HG03469 (cell line): ENCODE measurements around the gene TBX10.
"Not testable (repeated sequence)": the region's sequence is repeated elsewhere in the genome, so short reads cannot be mapped to it uniquely, and the experiment has no call there.

Experiments
- ATAC-seq: cut with Tn5 transposase; IDR thresholded peaks from one replicate; pipeline ENCODE4 v1.9.1; 2021; ENCODE audit warnings: mild to moderate bottlenecking, moderate library complexity, moderate number of reproducible peaks; ENCODE audit not compliant: unreplicated experiment

Gene TBX10

GRCh38 chr11:67639438-67639859 lies at the start of gene TBX10:
Gene TBX10 (minus strand): TSS chr11:67639763. CDS start chr11:67639472, 291 bp downstream.
- no peak for ATAC-seq

GRCh38 chr11:67689178-67689577 lies 49.6 kb upstream of the TBX10 start:
- no peak for ATAC-seq

- ATAC-seq, result no peak
Measured at GRCh38 chr11:67687986-67688385, 48.4 kb upstream of the TBX10 start.

- not testable (repeated sequence) for ATAC-seq
Measured at GRCh38 chr11:67685641-67686332, 46.2 kb upstream of the TBX10 start.

- not testable (repeated sequence) for ATAC-seq
Measured at GRCh38 chr11:67682126-67683034, 42.8 kb upstream of the TBX10 start.

GRCh38 chr11:67680696-67681470 lies 41.3 kb upstream of the TBX10 start:
- no peak for ATAC-seq

- no peak for ATAC-seq
Measured at GRCh38 chr11:67675058-67675747, 35.6 kb upstream of the TBX10 start.

GRCh38 chr11:67674442-67674871 lies 34.9 kb upstream of the TBX10 start, which contains the start of gene ALDH3B2:
Gene ALDH3B2 (minus strand): TSS chr11:67674623. CDS start chr11:67666935, 7,688 bp downstream.
- no peak for ATAC-seq

- ATAC-seq, result no peak
Measured at GRCh38 chr11:67673902-67674301, 34.3 kb upstream of the TBX10 start.

- no peak for ATAC-seq
Measured at GRCh38 chr11:67673358-67673757, 33.8 kb upstream of the TBX10 start.

GRCh38 chr11:67671211-67671520 lies 31.6 kb upstream of the TBX10 start:
- ATAC-seq, result no peak

GRCh38 chr11:67670316-67671210 lies 31.0 kb upstream of the TBX10 start:
- ATAC-seq, result no peak

- ATAC-seq, result no peak
Measured at GRCh38 chr11:67668192-67668551, 28.6 kb upstream of the TBX10 start.

GRCh38 chr11:67667490-67668191 lies 28.1 kb upstream of the TBX10 start:
- no peak for ATAC-seq

GRCh38 chr11:67666676-67667489 lies 27.3 kb upstream of the TBX10 start:
- no peak for ATAC-seq

- ATAC-seq, result no peak
Measured at GRCh38 chr11:67666303-67666645, 26.7 kb upstream of the TBX10 start.

- no peak for ATAC-seq
Measured at GRCh38 chr11:67665541-67666302, 26.2 kb upstream of the TBX10 start.
